GM12801 (cell line): ENCODE measurements around the gene MAML3.

ENCODE experiments used
- CTCF ChIP-seq: IDR thresholded peaks from one replicate; pipeline ENCODE4 v1.5.1; 2011; ENCODE audit warnings: control low read depth; ENCODE audit not compliant: insufficient read length; ENCODE audit errors: extremely low read depth

The MAML3 gene

GRCh38 chr4:139696491-139696890 is 457.5 kb downstream of the MAML3 start:
- no peak for TF ChIP-seq CTCF

GRCh38 chr4:139694522-139695107 is 459.4 kb downstream of the MAML3 start:
- no peak for TF ChIP-seq CTCF

- TF ChIP-seq CTCF: no peak
Observed at GRCh38 chr4:139692309-139693012, 461.5 kb downstream of the MAML3 start.

- TF ChIP-seq CTCF: no peak
Observed at GRCh38 chr4:139690419-139690818, 463.6 kb downstream of the MAML3 start.

GRCh38 chr4:139689093-139689722 is 464.8 kb downstream of the MAML3 start:
- no peak for TF ChIP-seq CTCF

GRCh38 chr4:139686988-139687387 is 467.0 kb downstream of the MAML3 start:
- TF ChIP-seq CTCF: no peak

- TF ChIP-seq CTCF: no peak
Observed at GRCh38 chr4:139686130-139686529, 467.9 kb downstream of the MAML3 start.
